Suprapubic skin (tissue), 4 donors: ENCODE results near the gene GPATCH4. TPM values are rescaled to one million over a fixed set of nuclear protein-coding genes. Genes with fewer than 3 reads are reported as not detected.

Source experiments
- DNase-seq, 2 donors: peaks; one replicate each; pipeline ENCODE4 v3.0.0-alpha.2; 2019; ENCODE audit warnings: low spot score in 2 of 2
- H3K27ac ChIP-seq: fragments of 200-600 bp; sonication (generic); one replicate; pipeline ENCODE4 v1.5.1; 2019
- H3K27me3 ChIP-seq: fragments of 200-600 bp; sonication (generic); one replicate; pipeline ENCODE4 v1.5.1; 2019
- H3K36me3 ChIP-seq: fragments of 200-600 bp; sonication (generic); one replicate; pipeline ENCODE4 v1.5.1; 2019
- H3K4me1 ChIP-seq: fragments of 200-600 bp; sonication (generic); one replicate; pipeline ENCODE4 v1.5.1; 2019
- H3K4me3 ChIP-seq: fragments of 200-600 bp; sonication (generic); one replicate; pipeline ENCODE4 v1.5.1; 2019; ENCODE audit warnings: mild to moderate bottlenecking
- H3K9me3 ChIP-seq: fragments of 200-600 bp; sonication (generic); one replicate; pipeline ENCODE4 v1.5.1; 2019
- EP300 ChIP-seq: sonication (generic); formaldehyde crosslinking; IDR thresholded peaks from one replicate; pipeline ENCODE4 v1.6.1; 2017; ENCODE audit warnings: antibody characterized with exemption
- POLR2A ChIP-seq, 2 donors: fragments of 450-650 bp; IDR thresholded peaks; one replicate each; pipeline ENCODE4 v1.6.1; 2017; ENCODE audit warnings: antibody characterized with exemption in 2 of 2, mild to moderate bottlenecking in 2 of 2, moderate library complexity in 2 of 2
- POLR2AphosphoS5 ChIP-seq, 3 donors: sonication (generic); formaldehyde crosslinking; IDR thresholded peaks; one replicate each; pipeline ENCODE4 v1.6.1; 2017; ENCODE audit warnings: antibody characterized with exemption in 3 of 3
- WGBS: methylation state at CpG from one replicate; pipeline ENCODE4 v1.1.5; 2018; 5-methylcytosine and 5-hydroxymethylcytosine counted together
- total RNA-seq, 4 donors: library from RNA; depleted of rRNA; stranded (reverse); fragments of >200 nt; gene quantifications; one replicate each; pipeline ENCODE4 v1.1.0, GENCODE V29; 2016
- TF ChIP-seq, protein P1 (sequence below), 2 donors: fragments of 200-600 bp in 1 of 2; fragments of 450-650 bp in 1 of 2; sonication (generic) in 1 of 2; IDR thresholded peaks; one replicate each; pipeline ENCODE4 v1.5.1; 2016 to 2019; ENCODE audit warnings: antibody characterized with exemption in 2 of 2, mild to moderate bottlenecking in 1 of 2, moderate library complexity in 1 of 2

GPATCH4 gene
- total RNA-seq, 4 donors from 2014 or later, result 15.9 to 25.1 (median 20.5) TPM

DNA sequence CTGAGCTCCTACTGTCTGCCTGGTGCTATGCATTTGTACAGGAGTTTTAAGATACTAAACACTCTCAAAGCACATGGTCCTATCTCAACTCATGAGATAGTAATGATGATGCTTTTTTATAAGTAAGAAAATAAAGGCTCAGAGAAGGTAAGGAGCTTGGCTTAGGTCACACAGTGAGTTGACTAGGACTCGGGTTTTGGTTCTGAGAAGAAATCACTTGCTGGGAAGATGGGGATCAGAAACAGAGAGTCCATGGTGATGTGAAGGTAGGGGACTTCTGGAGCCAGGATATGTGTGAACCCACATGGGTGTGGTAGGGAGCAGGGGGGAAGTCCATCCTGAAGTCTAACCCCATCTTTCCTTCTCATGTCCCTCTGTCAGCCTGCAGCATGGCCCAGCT is 44.4 kb upstream of the GPATCH4 start:
- whole genome bisulfite sequencing, result 92% methylated on average over 1 of the region's 1 CpG
- peaks cover 100% of the 10 kb centered on the region for H3K27me3 ChIP-seq
- no peak for TF ChIP-seq POLR2A (IDR thresholded peaks at IDR 0.05)
- no peak for TF ChIP-seq EP300
- TF ChIP-seq, protein P1, sequence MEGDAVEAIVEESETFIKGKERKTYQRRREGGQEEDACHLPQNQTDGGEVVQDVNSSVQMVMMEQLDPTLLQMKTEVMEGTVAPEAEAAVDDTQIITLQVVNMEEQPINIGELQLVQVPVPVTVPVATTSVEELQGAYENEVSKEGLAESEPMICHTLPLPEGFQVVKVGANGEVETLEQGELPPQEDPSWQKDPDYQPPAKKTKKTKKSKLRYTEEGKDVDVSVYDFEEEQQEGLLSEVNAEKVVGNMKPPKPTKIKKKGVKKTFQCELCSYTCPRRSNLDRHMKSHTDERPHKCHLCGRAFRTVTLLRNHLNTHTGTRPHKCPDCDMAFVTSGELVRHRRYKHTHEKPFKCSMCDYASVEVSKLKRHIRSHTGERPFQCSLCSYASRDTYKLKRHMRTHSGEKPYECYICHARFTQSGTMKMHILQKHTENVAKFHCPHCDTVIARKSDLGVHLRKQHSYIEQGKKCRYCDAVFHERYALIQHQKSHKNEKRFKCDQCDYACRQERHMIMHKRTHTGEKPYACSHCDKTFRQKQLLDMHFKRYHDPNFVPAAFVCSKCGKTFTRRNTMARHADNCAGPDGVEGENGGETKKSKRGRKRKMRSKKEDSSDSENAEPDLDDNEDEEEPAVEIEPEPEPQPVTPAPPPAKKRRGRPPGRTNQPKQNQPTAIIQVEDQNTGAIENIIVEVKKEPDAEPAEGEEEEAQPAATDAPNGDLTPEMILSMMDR (IDR thresholded peaks at IDR 0.05), result no peak
- no peak for TF ChIP-seq POLR2AphosphoS5 (IDR thresholded peaks at IDR 0.05)

DNA sequence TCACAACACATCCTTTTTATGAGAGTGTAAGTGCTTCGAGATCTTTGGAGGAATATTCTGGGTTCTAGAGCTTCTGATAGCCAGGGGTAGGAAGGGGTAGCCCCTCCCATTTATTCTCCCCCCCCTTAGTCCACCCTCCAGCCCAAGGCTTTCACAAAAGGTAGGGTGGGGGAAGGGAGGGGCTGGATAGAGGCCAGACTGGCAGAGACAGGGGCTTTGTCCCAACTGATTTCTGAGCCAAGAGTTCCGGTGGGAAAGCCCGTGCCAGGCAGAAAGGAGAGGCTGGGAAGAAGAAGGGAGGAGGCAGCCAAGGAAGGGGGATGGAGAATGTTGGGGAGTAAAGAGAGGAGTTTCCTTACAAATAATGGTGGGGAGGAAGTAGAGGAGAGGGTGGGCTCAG is 43.8 kb upstream of the GPATCH4 start:
- peaks cover 15% of the 10 kb centered on the region for H3K4me1 ChIP-seq
- H3K27me3 ChIP-seq, result peaks cover 100% of the 10 kb centered on the region
- no peak overlapping the region for H3K4me3 ChIP-seq
- no peak for TF ChIP-seq POLR2A (IDR thresholded peaks at IDR 0.05)
- TF ChIP-seq, protein P1 (IDR thresholded peaks at IDR 0.05), result no peak
- TF ChIP-seq POLR2AphosphoS5 (IDR thresholded peaks at IDR 0.05), result no peak
- TF ChIP-seq EP300, result no peak
- H3K9me3 ChIP-seq, result no peaks in the 10 kb centered on the region
- 37% methylated on average over 3 of the region's 3 CpGs for WGBS
- H3K27ac ChIP-seq, result no peak overlapping the region
- no peak for DNase-seq
- no peaks in the 10 kb centered on the region for H3K36me3 ChIP-seq

More for the DNA sequence above, 44.4 kb upstream of the GPATCH4 start:
- Histone ChIP-seq H3K4me3 (no peak overlapping the region), H3K9me3 (no peaks in the 10 kb centered on the region), H3K4me1 (peaks cover 15% of the 10 kb centered on the region), H3K27ac (no peak overlapping the region), H3K36me3 (no peaks in the 10 kb centered on the region)
- no peak for DNase-seq

DNA sequence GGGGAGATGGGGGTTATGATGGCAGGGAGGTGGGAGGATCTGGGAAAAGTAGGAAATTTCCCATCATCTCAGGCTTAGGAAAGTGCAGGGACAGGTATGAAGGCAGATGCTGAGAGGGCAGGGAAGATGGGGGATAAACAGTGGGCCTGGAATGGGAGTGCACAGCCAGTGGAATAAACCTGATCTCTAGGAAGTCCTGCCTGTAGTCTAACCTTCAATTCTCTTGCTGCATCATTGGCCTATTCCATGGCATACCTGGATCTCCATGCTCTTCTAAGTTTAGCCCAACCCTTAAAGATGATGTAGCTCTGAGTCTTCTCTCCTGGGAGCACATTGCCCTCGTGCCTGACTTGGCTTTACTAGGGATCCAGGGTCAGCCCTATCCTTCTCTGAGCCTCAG is 43.4 kb upstream of the GPATCH4 start:
- H3K4me1 ChIP-seq, result peaks cover 15% of the 10 kb centered on the region
- WGBS, result 36% methylated on average over 1 of the region's 1 CpG
- no peak for DNase-seq
- H3K36me3 ChIP-seq, result no peaks in the 10 kb centered on the region
- H3K4me3 ChIP-seq, result no peak overlapping the region
- H3K27ac ChIP-seq, result no peak overlapping the region
- TF ChIP-seq POLR2A (IDR thresholded peaks at IDR 0.05) (no peak), EP300 (no peak), POLR2AphosphoS5 (IDR thresholded peaks at IDR 0.05) (no peak)
- TF ChIP-seq, protein P1 (IDR thresholded peaks at IDR 0.05), result no peak
- peaks cover 100% of the 10 kb centered on the region for H3K27me3 ChIP-seq
- H3K9me3 ChIP-seq, result no peaks in the 10 kb centered on the region

DNA sequence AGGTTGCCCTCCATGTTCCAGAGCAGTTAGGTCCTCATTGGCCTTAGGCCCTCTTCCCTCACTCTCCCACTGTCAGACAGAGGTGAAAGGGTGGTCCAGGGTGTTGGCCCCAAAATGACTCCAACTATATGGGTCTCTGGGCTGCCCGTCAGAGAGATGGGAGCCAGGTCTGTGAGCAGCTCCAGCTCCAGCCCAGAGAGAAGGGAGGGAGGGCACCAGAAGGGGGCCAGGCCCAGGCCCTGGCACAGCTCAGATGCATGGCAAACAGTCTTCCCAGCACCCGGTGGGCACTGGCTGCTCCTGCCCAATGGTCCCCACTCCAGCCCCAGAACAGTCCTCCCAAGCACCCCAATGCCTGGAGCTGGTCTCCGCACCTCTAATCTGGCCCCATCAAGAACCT is 42.9 kb upstream of the GPATCH4 start:
- H3K4me3 ChIP-seq, result no peak overlapping the region
- peaks cover 100% of the 10 kb centered on the region for H3K27me3 ChIP-seq
- no peak overlapping the region for H3K27ac ChIP-seq
- H3K9me3 ChIP-seq, result no peaks in the 10 kb centered on the region
- peaks cover 15% of the 10 kb centered on the region for H3K4me1 ChIP-seq
- WGBS, result 92% methylated on average over 3 of the region's 3 CpGs
- no peaks in the 10 kb centered on the region for H3K36me3 ChIP-seq
- TF ChIP-seq POLR2AphosphoS5 (IDR thresholded peaks at IDR 0.05) (no peak), EP300 (no peak), POLR2A (IDR thresholded peaks at IDR 0.05) (no peak)
- TF ChIP-seq, protein P1 (IDR thresholded peaks at IDR 0.05), result no peak
- no peak for DNase-seq

DNA sequence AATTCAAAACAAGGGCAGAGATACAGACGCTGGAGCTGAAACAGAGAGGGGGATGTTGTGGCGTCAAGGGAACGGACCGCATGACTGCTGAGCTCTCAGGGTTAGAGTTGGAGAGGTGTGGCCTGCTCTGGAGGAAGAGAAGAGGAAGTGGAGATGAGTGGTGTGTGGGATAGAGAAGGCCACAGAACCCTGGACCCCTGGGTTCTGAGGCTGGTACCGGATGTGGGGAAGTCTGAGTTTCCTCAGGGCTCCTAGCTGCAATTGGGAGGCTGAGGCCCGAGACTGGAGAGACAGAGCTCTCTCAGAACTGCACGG is 42.5 kb upstream of the GPATCH4 start:
- H3K27me3 ChIP-seq, result peaks cover 100% of the 10 kb centered on the region
- 68% methylated on average over 7 of the region's 7 CpGs for WGBS

More for the DNA sequence above, 42.5 kb upstream of the GPATCH4 start:
- DNase-seq, result no peak
- Histone ChIP-seq H3K4me1 (peaks cover 15% of the 10 kb centered on the region), H3K9me3 (no peaks in the 10 kb centered on the region), H3K27ac (no peak overlapping the region), H3K4me3 (no peak overlapping the region), H3K36me3 (no peaks in the 10 kb centered on the region)
- TF ChIP-seq EP300 (no peak), POLR2AphosphoS5 (IDR thresholded peaks at IDR 0.05) (no peak), POLR2A (IDR thresholded peaks at IDR 0.05) (no peak)
- TF ChIP-seq, protein P1 (IDR thresholded peaks at IDR 0.05), result no peak
